ENCODE results near the gene DCTN1.

DCTN1 gene

DNA sequence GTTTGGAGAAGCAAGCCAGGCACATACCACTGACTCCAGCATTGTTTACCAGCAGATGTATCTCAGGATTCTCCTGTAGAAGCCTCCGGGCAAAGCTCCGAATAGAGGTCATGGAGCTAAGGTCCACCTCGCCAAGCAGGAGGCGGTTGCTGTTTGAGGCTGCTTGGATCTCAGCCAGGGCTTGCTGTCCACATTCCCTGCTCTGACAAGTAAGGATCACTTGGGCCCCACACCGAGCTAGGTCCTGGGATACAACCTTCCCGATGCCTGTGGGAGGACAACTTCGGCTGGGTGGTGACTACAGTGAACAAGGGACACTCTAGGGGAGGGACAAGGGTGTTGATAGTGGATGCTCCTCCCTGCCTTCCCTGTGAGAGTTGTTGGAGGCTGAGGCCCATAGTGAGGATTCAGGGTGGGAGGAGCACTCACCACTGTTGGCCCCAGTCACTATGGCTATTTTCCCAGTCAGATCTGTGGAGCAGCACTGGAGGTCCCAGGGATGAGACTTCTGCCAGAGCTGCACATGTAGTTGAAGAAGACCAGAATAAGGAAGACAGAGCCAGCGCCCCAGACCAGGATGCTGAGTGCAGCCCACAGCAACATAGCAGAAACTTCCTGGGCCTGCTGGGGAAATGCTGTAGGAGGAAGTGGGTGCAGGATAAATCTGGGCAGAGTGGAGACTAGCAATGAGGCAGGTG is 33.0 kb upstream of the DCTN1 start:
- FAIRE-seq: no peak

DNA sequence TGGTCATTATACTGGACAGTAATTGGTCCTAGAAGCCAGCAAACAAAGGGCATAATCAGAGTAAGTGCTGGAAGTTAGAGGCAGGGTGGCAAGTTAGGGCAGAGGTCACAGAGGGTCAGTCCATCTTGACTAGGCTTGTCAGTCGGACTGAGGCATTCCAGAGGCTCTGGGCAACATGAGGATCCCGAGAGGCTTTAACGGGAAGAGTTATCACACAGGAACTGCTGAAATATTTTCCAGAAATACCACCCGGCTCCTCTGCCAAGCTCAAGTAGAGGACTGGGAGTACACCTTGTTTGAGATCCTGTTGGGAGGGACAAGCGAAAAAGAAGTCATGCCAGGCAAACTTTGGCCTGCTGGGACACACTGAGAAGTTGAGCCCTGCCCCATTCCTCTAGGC is 27.6 kb upstream of the DCTN1 start:
- FAIRE-seq: no peak

DNA sequence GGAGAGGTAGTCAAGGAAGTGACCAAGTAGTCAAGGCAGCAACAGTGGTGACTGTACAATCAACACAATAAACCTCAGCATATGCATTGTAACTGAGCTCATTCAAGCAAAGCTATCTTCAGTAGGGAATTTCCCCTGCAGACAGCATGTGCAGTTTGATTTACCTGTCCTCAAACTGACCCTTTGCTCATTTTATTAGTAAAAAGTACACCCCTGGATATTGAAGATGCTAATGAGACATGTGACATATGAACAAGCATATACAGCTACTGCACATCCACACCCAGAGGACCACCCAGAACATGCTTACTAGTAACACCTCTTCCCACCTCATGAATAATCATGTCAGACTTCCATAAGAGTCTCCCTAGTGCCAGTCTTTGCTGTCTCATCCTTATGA is 25.9 kb upstream of the DCTN1 start:
- no peak for FAIRE-seq

DNA sequence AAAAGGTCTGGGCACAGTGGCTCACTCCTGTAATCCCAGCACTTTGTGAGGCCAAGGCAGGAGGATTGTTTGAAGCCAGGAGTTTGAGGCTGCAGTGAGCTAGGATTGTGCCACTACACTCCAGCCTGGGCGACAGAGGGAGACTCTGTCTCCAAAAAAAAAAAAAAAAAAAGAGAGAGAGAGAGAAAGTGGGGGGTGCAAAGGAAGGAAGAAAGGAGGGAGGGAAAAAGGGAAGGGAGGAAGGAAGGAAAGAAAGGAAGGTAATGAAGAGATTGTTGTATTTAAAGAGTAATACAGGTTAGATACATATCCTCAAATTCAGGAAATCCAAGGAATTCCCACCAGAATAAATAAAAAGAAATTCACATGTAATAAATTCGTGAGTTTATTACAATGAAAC is 21.8 kb upstream of the DCTN1 start:
- FAIRE-seq: no peak

DNA sequence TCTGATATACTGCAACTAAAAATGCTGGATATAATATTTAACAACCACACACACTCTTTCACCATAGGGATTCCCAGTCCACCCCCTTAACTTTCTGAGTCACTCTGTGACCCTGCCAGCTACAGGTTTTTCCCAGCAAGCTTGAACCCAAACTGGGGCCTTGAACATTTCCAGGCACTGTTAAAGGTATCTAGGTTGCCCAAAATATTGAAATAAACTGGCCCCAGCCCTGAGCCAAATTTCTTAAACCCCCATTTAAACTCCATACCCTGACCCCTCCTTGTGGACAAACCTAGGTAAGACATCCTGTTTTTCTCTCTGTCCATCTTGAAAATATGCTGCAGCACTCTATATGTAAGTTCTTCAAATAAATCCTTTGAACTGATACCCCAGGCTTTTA is 19.7 kb upstream of the DCTN1 start:
- peak; percentile 84 for FAIRE-seq

DNA sequence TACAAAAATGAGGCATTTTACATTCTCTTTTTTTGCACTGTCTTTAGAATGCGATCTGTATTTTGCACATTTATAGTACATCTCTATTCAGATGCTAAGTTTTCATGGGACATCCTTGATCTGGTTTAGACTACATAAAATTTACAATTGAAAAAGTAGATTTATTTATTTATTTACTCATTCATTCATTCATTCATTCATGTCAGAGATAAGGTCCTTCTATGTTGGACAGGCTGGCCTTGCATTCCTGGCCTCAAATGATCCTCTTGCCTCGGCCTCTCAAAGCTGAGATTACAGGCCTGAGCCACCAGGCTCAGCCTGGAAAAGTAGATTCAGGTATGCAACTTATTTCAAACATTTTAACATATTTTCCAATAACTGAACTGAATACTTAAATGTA is 16.0 kb upstream of the DCTN1 start:
- no peak for FAIRE-seq

DNA sequence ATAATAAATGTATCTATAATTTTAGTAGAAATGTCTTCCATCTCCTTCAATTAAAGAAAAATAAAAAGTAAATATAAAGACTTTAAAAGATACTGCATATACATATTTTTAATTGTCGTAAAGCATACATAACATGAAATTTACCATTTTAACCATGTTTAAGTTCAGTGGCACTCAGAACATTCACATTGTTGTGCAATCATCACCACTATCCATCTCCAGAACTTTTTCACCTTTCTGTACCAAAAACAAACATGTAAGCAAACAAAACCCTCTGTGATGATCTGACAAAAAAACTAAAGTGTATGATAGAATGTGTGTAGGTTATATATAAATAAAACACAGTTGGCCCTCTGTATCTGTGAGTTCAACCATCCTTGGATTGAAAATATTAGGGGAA is 13.4 kb upstream of the DCTN1 start:
- FAIRE-seq: no peak

DNA sequence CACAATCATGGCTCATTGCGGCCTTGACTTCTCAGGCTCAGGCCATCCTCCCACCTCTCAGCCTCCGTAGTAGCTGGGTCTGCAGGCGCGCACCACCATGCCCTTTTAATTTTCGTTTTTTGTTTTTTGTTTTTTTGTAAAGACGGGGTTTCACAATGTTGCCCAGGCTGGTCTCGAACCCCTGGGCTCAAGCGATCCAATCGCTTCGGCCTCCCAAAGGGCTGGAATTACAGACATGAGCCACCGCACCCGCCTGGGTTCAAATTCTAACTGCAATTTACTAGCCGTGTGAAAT is 12.3 kb upstream of the DCTN1 start:
- FAIRE-seq: no peak

DNA sequence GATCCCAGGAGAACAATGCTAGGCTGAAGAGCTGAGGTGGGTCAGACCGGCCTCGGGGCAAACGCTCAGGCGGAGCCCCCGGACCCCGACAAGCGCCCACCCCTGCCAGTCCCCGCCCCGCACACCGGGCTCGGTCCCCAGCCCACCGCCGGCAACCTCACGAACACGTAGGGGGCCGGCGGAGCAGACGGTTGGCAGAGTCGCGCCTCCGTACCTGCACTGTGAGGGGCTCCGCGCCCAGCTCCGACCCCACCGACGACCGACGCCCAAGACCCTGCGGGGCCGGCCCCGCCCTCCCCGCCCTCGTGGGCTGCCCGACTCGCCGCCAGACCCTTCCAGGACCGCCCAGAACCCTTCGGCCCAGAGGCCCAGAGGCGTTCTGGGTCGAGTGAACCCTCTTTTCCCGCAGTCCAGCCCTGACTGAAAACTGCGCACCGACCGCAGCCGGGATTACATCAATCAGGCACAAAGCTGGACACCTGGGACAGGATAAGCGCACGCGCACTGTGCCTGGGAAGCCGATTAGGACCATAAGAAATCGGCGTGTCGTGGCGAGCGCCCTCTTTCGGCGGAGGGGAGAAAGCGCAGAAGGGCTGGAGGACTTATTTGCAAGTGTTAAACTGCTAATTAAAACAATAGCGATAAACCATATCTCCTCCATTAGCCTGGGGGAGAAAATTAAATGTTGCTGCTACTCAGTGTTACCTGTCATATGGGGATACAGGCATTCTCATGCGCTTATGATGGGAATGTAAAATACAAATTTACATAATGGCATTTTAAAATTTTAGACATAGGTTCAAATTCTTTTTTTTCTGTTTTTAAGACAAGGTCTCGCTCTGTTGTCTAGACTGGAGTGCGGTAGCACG is 11.7 kb upstream of the DCTN1 start:
- FAIRE-seq: peak; percentile 93

DNA sequence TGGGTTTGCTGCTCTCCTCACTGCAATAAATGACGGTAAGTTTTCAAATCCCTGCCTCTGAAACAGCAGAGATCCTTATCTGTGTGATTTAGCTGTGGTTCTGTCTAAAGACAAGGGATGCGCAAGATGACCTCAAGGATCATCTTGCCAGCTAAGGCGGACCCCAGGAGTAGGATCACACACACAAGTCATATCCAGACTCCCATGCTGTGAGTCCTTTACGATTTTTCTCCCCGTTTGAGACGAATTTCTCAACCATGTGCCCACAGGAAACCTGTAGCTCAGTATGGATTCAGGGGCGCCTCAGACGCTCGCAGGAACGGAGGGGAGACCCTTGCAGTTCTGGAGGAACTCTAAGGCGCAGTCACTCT is 11.1 kb upstream of the DCTN1 start:
- no peak for FAIRE-seq

DNA sequence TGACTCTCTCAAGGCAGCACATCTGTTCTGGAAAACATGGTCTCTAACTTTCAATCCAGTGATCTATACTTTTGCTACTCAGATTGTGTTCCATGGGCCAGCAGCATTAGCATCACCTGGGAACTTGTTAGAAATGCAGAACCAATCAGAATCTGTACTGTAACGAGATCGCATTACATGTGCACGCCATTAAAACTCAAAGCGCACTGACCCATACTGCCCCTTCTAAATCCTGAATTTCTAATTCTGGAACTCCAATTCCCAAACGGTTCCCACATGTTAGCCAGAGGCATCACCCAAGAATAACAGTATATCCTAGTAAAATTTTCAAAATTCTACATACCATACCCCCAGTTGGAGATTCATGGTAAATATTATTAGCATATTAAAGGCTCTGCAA is 10.5 kb upstream of the DCTN1 start:
- FAIRE-seq: no peak

DNA sequence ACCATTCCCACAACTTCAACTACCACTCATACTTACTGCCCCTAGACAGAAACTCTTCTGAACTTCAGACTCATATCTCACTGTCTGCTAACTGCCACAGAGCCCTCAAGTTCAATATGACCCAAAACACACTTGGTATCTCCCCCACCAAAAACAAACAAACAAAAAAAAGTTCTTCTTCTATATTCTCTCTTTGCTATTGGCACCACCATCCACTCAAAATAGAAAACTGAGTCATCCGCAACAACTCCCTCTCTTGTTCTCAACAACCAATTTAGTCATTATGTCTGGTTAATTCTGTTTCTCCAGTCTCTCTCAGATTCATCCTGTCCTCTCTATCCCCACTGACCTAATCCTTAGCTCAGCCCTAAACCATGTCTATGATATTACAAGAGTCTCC is 7.2 kb upstream of the DCTN1 start:
- FAIRE-seq: no peak

DNA sequence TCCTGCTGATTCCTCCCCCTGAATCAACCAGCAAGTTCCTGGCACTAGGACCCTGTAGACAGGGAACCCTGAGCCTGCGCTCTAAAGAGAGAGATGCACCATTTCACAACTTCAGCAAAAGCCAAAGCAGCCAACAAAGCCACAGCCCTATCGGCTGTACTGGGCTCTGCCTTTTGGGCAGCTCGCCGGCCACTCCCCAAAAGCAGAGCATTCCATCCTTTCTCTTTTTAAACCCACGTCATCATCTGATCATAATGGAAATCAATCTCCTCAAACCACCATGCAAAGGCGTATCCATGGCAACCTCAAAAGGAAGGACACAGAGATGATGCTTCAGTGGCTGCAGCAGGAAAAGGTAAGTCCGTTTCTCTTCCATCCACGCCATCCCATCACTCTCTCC is 5.3 kb upstream of the DCTN1 start:
- no peak for FAIRE-seq

DNA sequence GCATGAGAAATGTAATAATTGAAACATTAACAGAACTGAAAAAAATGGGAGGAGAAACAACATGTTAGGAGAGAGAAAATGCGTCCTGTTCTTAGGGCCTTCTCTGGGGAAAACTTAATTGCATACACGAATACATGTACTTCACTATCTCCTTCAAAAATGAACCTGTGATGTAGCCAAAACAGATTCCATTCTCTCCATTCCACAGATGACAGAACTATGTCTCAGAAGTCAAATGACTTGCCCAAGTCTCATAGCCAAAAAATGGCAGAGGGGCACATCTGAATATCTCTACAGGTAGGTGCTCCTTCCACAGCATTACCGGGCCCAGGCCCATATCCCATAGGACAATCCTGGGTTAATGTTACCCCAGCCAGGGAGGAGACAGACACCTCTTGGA is 3.9 kb upstream of the DCTN1 start:
- FAIRE-seq: no peak

DNA sequence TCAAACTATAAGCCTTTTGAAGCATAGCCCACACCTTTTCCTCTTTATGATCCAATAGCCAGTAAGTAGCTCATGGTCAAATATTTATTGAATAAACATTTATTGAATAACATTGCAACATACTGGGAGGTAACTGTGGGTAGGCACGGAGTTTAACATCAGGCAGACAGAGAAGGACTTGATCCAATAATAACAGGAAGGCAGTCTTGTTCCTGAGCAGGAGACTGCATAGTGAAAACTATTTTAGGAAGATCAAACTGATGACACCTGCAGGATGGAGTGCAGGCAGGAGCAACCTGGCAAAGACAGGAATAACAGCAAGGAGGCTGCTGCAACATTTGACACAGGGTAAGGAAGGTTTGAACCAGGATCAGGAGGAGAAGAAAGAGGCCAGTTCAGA is 3.1 kb upstream of the DCTN1 start:
- no peak for FAIRE-seq

DNA sequence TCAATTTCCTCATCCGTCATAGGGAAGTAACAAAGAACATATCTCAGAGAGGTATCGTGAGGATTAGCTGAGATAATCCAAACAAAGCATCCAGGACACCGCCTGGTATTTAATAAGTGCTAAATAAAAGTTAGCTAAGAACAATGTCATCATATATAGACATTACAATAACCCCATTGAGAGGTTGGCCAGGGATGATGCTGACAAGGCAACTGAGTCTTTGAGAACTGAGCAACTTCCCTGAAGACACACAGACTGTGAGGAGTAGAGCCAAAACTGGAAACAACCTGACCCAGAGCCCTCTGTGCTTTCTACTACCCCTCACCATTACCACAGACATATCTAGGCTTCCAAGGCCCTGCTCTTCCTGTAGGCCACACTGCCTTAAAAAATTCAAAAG is 1.6 kb upstream of the DCTN1 start:
- FAIRE-seq: no peak

DNA sequence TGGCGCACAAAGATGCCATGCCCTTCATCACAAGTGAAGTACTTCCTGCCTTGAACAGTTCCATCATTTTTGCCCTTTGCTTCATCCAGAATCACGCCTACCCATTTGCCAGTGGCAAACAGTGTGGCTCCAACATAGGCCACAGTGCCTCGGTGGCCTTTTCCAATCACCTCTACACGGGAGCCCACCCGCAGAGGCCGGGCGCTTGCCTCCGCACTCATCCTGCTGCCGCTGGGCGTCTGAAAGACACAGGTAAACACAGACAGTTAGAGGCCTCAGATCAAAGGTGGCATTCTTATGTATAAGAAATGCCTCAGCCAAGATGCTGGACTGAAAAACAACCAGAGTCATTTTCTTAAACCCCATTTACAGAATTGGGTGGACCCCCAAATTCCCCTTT is 2.1 kb downstream of the DCTN1 start:
- FAIRE-seq: no peak

DNA sequence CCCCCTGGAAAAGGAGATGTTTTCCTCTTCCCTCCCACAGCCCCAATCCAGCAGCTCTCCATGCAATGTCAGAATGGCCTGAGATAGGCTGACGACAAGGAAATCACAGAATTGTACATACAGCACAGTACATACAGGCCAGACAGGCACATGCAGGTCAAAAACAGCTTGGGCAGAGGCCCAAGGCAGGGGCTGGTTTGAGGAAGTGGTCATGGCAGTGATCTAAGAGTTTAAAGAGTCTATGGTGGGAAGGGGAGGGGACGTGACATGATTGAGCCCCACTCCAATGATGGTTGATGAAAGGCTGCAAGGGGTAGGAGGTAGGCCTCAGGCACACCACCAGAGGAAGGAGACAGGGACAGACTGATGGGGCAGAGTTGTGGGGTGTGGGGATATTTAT is 4.3 kb downstream of the DCTN1 start:
- FAIRE-seq: no peak

DNA sequence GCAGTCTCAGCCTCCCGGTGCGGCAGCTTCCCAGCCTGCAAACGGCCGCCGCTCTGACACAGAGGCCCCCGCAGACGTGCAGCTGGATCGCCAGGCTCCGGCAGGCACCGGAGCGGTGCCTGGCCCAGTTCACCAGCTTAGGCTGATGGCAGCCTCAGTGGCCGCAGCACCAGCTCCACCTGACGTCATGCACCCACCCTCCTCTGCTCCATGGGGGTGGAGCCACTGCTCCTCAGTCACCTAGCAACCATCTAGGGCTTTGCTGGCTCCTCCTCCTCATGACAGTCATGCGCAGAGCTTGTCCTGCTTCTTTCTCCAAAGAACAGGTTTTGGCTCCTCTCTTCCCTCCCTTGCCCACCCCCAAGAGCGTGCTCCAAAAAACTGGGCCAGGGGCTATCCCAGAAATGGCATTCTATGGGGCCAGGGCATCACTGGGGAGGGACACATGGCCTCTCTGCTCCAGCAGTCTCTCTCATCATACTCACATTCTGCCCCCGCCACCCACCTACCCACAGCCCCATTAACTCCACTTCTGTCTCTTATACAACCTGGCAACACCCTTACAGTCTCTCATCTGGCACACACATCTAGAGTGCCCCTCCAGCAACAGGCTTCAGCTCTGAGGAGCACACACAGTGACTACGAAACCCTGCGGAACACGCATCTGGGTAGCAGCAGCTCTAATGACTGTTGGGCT is 5.5 kb downstream of the DCTN1 start:
- no peak for FAIRE-seq

DNA sequence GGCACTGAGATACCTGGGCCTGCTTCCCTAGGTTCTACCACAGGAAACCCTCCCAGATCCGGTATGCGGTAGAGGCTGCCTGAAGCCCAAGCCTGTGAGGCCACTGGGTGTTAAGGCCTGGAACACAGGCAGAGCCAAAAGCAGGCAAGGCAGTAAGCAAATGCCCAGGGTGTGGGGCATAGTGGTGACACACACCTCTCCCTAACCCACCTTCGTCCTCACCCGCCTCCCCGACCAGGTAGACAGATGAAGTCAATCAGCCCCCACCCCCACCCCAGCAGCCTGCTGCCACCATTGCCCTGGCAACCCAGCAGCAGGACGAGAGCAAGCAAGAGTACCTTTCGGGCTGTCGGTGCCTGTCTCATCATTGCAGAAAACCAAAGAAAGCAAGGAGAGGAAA is 6.1 kb downstream of the DCTN1 start:
- no peak for FAIRE-seq

DNA sequence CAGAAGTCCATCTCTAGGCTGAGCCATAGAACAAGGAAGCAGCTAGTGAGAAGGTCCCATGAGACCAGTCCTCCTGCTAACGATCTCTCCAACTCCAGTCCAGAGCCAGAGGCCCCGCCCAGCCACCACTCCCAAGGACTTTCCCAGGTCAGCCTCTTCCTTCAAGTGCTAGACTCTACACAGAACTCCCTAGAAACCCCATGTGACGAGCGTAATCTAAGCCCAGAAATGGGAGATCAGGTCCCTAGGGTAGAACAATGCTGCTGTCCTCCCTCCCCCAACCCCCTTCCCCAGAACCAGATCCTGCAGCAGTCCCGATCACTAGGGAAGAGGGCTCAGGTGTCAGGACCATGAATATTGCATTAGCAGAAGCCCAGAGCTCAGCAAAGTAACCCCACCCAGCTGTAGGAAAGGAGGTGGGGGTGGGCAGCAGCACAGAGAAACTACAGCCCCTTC is 6.9 kb downstream of the DCTN1 start:
- FAIRE-seq: no peak

DNA sequence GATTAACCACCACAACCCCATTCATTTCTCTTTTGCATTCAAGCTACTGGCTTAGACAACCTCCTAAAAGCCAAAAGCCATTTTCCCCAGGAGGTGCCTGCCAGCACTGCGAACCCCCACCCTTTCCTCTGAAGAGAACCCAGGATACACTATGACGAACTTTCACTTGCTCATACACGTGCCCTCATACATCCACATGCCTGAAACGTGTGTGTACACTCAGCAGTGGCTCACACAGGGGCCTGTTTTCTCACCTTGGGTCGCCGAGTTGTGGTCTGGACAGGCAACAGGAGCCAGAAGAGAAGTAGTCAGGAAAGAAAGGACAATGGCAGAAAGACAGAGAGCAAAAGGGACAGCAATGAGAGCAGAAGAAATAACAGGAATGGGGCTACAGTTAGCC is 7.4 kb downstream of the DCTN1 start:
- FAIRE-seq: no peak

DNA sequence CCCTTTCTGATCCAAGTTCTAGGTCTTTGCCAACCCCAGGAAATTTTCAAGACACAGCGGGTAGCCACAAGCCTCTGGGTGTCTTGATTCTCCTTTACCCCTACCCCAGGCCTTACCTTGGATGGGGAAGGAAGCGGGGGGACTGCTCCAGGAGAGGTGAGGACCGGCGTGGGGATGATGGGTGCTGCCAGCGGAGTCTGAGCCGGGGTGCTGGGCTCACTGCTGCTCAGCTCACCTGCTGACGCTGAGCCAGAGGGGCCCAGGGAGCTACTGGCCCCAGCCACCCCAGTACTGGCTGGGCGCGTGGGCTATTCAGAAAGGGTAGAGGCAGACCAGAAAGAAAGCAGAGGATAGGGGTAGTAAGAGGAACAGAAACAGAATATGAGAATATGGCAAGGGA is 8.7 kb downstream of the DCTN1 start:
- no peak for FAIRE-seq

DNA sequence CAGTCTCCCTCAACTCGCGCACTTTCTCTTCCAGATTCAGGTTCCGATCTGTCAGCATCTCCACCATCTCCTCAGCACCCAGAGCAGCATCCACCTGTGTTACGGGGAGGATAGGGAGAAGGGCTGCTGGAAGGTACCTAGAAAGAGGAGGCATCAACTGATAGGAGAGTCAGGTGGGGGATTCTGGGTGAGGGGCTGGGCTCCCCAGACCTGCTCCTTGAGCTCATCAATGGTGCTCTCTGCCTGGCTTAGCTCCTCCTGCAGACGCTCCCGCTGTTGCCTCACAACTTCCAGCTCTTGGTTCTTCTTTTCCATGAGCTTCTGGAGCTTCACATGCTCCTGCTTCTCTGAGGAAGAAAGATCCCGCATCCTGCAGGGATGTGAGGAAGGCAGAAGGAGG is 10.1 kb downstream of the DCTN1 start:
- FAIRE-seq: no peak

Data from G401.6 (cell line).